K562 (cell line): ENCODE results near the gene LAMB4. TPM values are rescaled to one million over a fixed set of nuclear protein-coding genes. Genes with fewer than 3 reads are reported as not detected.

Experiments used
- ATAC-seq: fragments of 200-7000 bp; cut with Tn5 transposase; 3 replicates; pipeline ENCODE4 v1.9.1; 2020; ENCODE audit warnings: moderate library complexity
- BruUV-seq: library from RNA; stranded (reverse); fragments of 400-500 nt; replicated peaks from 2 replicates; lab custom pipeline; 2021; lab: Mats Ljungman, UMichigan
- CTCF ChIA-PET: fragments of 300-600 bp; formaldehyde crosslinking; extraction: SDS; loops from one replicate; lab custom pipeline; 2021; ENCODE audit warnings: low intra/inter-chr PET ratio; lab: Yijun Ruan, JAX
- POLR2A ChIA-PET: fragments of 300-600, 350-650 bp; sonication (Branson Sonifier 250); formaldehyde crosslinking; extraction: SDS; loops from one replicate; lab custom pipeline; 2021; ENCODE audit warnings: antibody characterized with exemption, inconsistent platforms; lab: Yijun Ruan, JAX
- DNase-seq, 4 experiments: peaks; one replicate each; pipeline versions ENCODE4 v3.0.0 to v3.0.0-alpha.2; 2011 to 2018; ENCODE audit warnings: low spot score in 3 of 4, mixed read lengths in 3 of 4; ENCODE audit errors: extremely low read depth in 1 of 4
- FAIRE-seq: peaks from 2 replicates; lab custom pipeline; 2011; peaks lifted over from hg19 to GRCh38; lab: Jason Lieb, UNC
- H2AFZ ChIP-seq: 2 replicates; pipeline ENCODE4 v1.6.0; 2011; ENCODE audit warnings: low read depth, low read length, control low read depth, inconsistent platforms
- H3K27ac ChIP-seq: fragments of 200-600 bp; 3 replicates; pipeline ENCODE4 v1.8.0; 2011; ENCODE audit warnings: low read depth, mild to moderate bottlenecking, control low read depth, inconsistent platforms, low read length, moderate library complexity, mixed read lengths; ENCODE audit errors: extremely low read depth
- H3K27me3 ChIP-seq, 2 experiments: fragments of 300-600 bp in 1 of 2; 2 replicates in 1 of 2; 3 replicates in 1 of 2; pipeline versions ENCODE4 v1.6.0 to v1.8.0; 2011; ENCODE audit warnings: inconsistent platforms in 2 of 2, low read length in 2 of 2, mild to moderate bottlenecking in 1 of 2, mixed read lengths in 1 of 2, moderate library complexity in 1 of 2; ENCODE audit not compliant: control insufficient read depth in 2 of 2, insufficient read depth in 2 of 2
- H3K36me3 ChIP-seq: fragments of 300-600 bp; 3 replicates; pipeline ENCODE4 v1.8.0; 2011; ENCODE audit warnings: mild to moderate bottlenecking, low read length, inconsistent platforms; ENCODE audit not compliant: control insufficient read depth, insufficient read depth
- H3K4me1 ChIP-seq, 2 experiments: fragments of 200-600 bp in 1 of 2; replicated peaks in 1 of 2; 2 replicates in 1 of 2; 3 replicates in 1 of 2; pipeline versions ENCODE4 v1.5.1 to v1.8.0; 2011; ENCODE audit warnings: inconsistent platforms in 2 of 2, low read length in 2 of 2, mild to moderate bottlenecking in 1 of 2, mixed read lengths in 1 of 2, moderate library complexity in 1 of 2; ENCODE audit not compliant: control insufficient read depth in 2 of 2, insufficient read depth in 2 of 2
- H3K4me2 ChIP-seq: 2 replicates; pipeline ENCODE4 v1.6.1; 2011; ENCODE audit warnings: low read length, control low read depth, inconsistent platforms, mixed read lengths; ENCODE audit not compliant: insufficient read depth
- H3K4me3 ChIP-seq: fragments of 200-600 bp; sonication (generic), shearing (Covaris generic); 2 replicates; pipeline ENCODE4 v1.5.1; 2016; ENCODE audit warnings: control low read depth, inconsistent platforms
- H3K79me2 ChIP-seq: fragments of 200-600 bp; 3 replicates; pipeline ENCODE4 v1.8.0; 2011; ENCODE audit warnings: low read length, inconsistent platforms; ENCODE audit not compliant: control insufficient read depth, insufficient read depth
- H3K9ac ChIP-seq, 2 experiments: 2 replicates each; pipeline versions ENCODE4 v1.6.0 to v1.6.1; 2011; ENCODE audit warnings: low read depth in 2 of 2, low read length in 2 of 2, control low read depth in 1 of 2, inconsistent platforms in 1 of 2, mild to moderate bottlenecking in 1 of 2, mixed read lengths in 1 of 2; ENCODE audit not compliant: insufficient read depth in 1 of 2
- H3K9me1 ChIP-seq: one replicate; pipeline ENCODE4 v1.6.0; 2011; ENCODE audit warnings: inconsistent platforms, mild to moderate bottlenecking, low read length, moderate library complexity; ENCODE audit not compliant: control insufficient read depth, insufficient read depth
- H3K9me3 ChIP-seq: replicated peaks from 2 replicates; pipeline ENCODE4 v1.5.1; 2011; ENCODE audit warnings: low read depth, low read length, inconsistent platforms; ENCODE audit not compliant: control insufficient read depth, insufficient read depth
- H4K20me1 ChIP-seq: replicated peaks from 2 replicates; pipeline ENCODE4 v1.6.1; 2011; ENCODE audit warnings: low read length, inconsistent platforms, mixed read lengths; ENCODE audit not compliant: control insufficient read depth, insufficient read depth
- BCL6 ChIP-seq: fragments of 250-450 bp; sonication (Bioruptor Pico); IDR thresholded peaks from 2 replicates; pipeline ENCODE4 v1.4.0; 2020
- ETV6 ChIP-seq, 3 experiments: fragments of 150-350 bp in 1 of 3; sonication (generic) in 1 of 3; formaldehyde crosslinking in 1 of 3; IDR thresholded peaks; 2 replicates each; pipeline versions ENCODE4 v1.6.1 to v1.8.0; 2014 to 2022; ENCODE audit warnings: borderline replicate concordance in 2 of 3, low read depth in 2 of 3, antibody characterized with exemption in 1 of 3, low read length in 1 of 3, mild to moderate bottlenecking in 1 of 3, missing genetic modification reagents in 1 of 3
- FOXA1 ChIP-seq: fragments of 450-650 bp; IDR thresholded peaks from 2 replicates; pipeline ENCODE4 v1.6.1; 2016; ENCODE audit warnings: mild to moderate bottlenecking, borderline replicate concordance
- ILF3 ChIP-seq: fragments of 450-650 bp; IDR thresholded peaks from 2 replicates; pipeline ENCODE4 v1.6.1; 2018; ENCODE audit warnings: antibody characterized with exemption, mild to moderate bottlenecking, moderate library complexity, borderline replicate concordance
- JUN ChIP-seq, 2 experiments: sonication (generic) in 1 of 2; formaldehyde crosslinking in 1 of 2; IDR thresholded peaks; 2 replicates each; pipeline versions ENCODE4 v1.6.1 to v1.8.0; 2012 to 2022; ENCODE audit warnings: borderline replicate concordance in 2 of 2, mild to moderate bottlenecking in 2 of 2, improper control_type of control experiment in 1 of 2, low read depth in 1 of 2, low read length in 1 of 2, missing genetic modification reagents in 1 of 2
- L3MBTL2 ChIP-seq: fragments of 450-650 bp; IDR thresholded peaks from 2 replicates; pipeline ENCODE4 v1.6.1; 2016; ENCODE audit warnings: mild to moderate bottlenecking, moderate library complexity
- MEF2D ChIP-seq: conservative IDR thresholded peaks from 2 replicates; pipeline ENCODE4 v1.6.1; 2016; ENCODE audit warnings: low read depth, missing genetic modification characterization, missing compliant biosample characterization
- MIER1 ChIP-seq: fragments of 450-650 bp; IDR thresholded peaks from 2 replicates; pipeline ENCODE4 v1.6.1; 2016; ENCODE audit warnings: antibody characterized with exemption, mild to moderate bottlenecking, low read depth
- POLR3A ChIP-seq: IDR thresholded peaks from 2 replicates; pipeline ENCODE4 v1.6.1; 2011; ENCODE audit warnings: borderline replicate concordance, mild to moderate bottlenecking, moderate library complexity; ENCODE audit not compliant: insufficient read length, insufficient read depth; ENCODE audit errors: extremely low read depth
- RB1 ChIP-seq: fragments of 450-650 bp; IDR thresholded peaks from 2 replicates; pipeline ENCODE4 v1.6.1; 2017; ENCODE audit warnings: low read depth, mild to moderate bottlenecking
- SRSF7 ChIP-seq: fragments of 200-400 bp; formaldehyde crosslinking; optimal IDR thresholded peaks from 2 replicates; pipeline ENCODE3; 2017; ENCODE audit warnings: mild to moderate bottlenecking, low read depth, low read length
- ZKSCAN1 ChIP-seq: fragments of 150-350 bp; IDR thresholded peaks from 2 replicates; pipeline ENCODE4 v1.6.1; 2016; ENCODE audit warnings: low read depth, low read length
- ZNF263 ChIP-seq: sonication (generic); formaldehyde crosslinking; IDR thresholded peaks from 2 replicates; pipeline ENCODE4 v1.8.0; 2022; ENCODE audit warnings: mild to moderate bottlenecking, missing genetic modification reagents, borderline replicate concordance
- ZNF57 ChIP-seq: fragments of 450-650 bp; formaldehyde crosslinking; IDR thresholded peaks from 2 replicates; pipeline ENCODE4 v1.4.0; 2020; ENCODE audit warnings: mild to moderate bottlenecking, moderate library complexity
- ZNF75A ChIP-seq: fragments of 450-650 bp; formaldehyde crosslinking; IDR thresholded peaks from 2 replicates; pipeline ENCODE4 v1.4.0; 2020; ENCODE audit warnings: mild to moderate bottlenecking
- ZNF780A ChIP-seq: fragments of 250-450 bp; sonication (Bioruptor Pico); IDR thresholded peaks from 2 replicates; pipeline ENCODE4 v1.5.0; 2021; ENCODE audit warnings: mild to moderate bottlenecking
- WGBS: fragments of 100-300 bp; shearing (Covaris generic); methylation state at CpG from one replicate; pipeline ENCODE4 v1.1.6; 2016; ENCODE audit warnings: low coverage, mixed read lengths; ENCODE audit not compliant: insufficient coverage; ENCODE audit errors: missing lambda C conversion rate; 5-methylcytosine and 5-hydroxymethylcytosine counted together
- in situ Hi-C: fragments of 300-500 bp; cut with MboI; formaldehyde crosslinking; loops from 4 replicates; pipeline ENCODE4 v1.15.0; 2018; ENCODE audit warnings: inconsistent platforms, mixed read lengths
- intact Hi-C: fragments of 100-400 bp; cut with micrococcal nuclease; formaldehyde crosslinking; loops from 2 replicates; pipeline ENCODE4 v1.14.2; 2022
- polyA plus RNA-seq, 8 experiments: library from polyadenylated mRNA; depleted of rRNA in 4 of 8; stranded (reverse) in 5 of 8; unstranded in 3 of 8; fragments of >200 nt; fragmentation: Nextera tagmentation in 2 of 8; fragmentation: Illumina TruSeq in 1 of 8; extraction: Ambion mirVana in 2 of 8; extraction: Trizol in 1 of 8; gene quantifications; 2 replicates each; pipeline versions ENCODE4 v1.2.1 to v1.2.3, GENCODE V29; 2011 to 2014; ENCODE audit warnings: inconsistent platforms in 1 of 8, missing spikeins in 1 of 8
- total RNA-seq, 7 experiments: library from RNA; depleted of rRNA in 6 of 7; stranded (reverse); fragments of >200 nt in 6 of 7; fragmentation: Illumina TruSeq in 2 of 7; extraction: Trizol in 2 of 7; gene quantifications; 2 replicates each; pipeline versions ENCODE4 v1.2.1 to v1.2.3, GENCODE V29; 2011 to 2021; ENCODE audit warnings: low replicate concordance in 1 of 7
- TF ChIP-seq, protein P1 (sequence below): sonication (generic); formaldehyde crosslinking; IDR thresholded peaks from 2 replicates; pipeline ENCODE4 v1.8.0; 2022; ENCODE audit warnings: mild to moderate bottlenecking, missing genetic modification reagents
- TF ChIP-seq, protein P2 (sequence below), 3 experiments: IDR thresholded peaks in 2 of 3; conservative IDR thresholded peaks in 1 of 3; 2 replicates each; pipeline ENCODE4 v1.5.1; 2011 to 2012; ENCODE audit warnings: low read length in 3 of 3, mild to moderate bottlenecking in 3 of 3, control low read depth in 2 of 3, improper control_type of control experiment in 1 of 3, inconsistent platforms in 1 of 3, low read depth in 1 of 3, mixed read lengths in 1 of 3, moderate library complexity in 1 of 3; ENCODE audit not compliant: insufficient read depth in 2 of 3

LAMB4 gene
- total and polyA plus RNA-seq, 9 of the 15 experiments (the other 6 are each of a cell fraction or from before 2014, with no cell fraction given), result 0.06 to 0.13 (median 0.07) TPM; not detected in 6

DNA sequence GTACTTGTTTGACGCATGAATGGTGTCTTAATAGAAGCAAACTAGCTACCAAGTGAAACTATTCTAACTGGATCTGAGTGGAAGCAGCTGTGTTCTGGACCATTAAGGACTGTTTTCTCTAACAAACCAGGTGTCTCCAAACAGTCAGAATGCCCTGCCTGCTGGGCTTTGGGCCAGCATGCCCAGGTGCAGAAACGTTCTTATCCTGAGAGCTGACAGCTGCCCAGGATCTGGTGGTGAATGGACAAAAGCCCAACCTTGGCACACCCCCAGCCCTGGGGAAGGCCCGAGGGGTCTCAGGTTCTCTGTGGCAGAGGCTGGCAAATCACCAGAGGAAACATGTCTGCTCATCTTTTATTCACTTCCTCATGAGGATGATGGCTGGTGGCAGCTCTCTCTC, 48.2 kb upstream of the LAMB4 start:
- CTCF ChIA-PET, result interaction anchor here (1.5 kb wide), 1 partner anchor 281 kb away, joined by 5 read pairs; no protein-coding TSS in a partner anchor

More for the DNA sequence above, 48.2 kb upstream of the LAMB4 start:
- Histone ChIP-seq H3K9me1 (no peaks in the 10 kb centered on the region), H3K9ac (no peak overlapping the region), H3K27me3 (peaks cover 0 to 5% of the 10 kb centered on the region in 2 experiments; a peak in 3 of 5 replicates), H3K4me3 (no peak overlapping the region), H3K4me2 (no peak overlapping the region), H3K27ac (no peak overlapping the region), H3K79me2 (no peaks in the 10 kb centered on the region), H4K20me1 (no peaks in the 10 kb centered on the region), H3K4me1 (0 out of 5 replicates have a peak, but pooled peaks cover 0 to under 1% of the 10 kb centered on the region in 2 experiments), H3K9me3 (no peaks in the 10 kb centered on the region), H2AFZ (no peak overlapping the region), H3K36me3 (no peaks in the 10 kb centered on the region)
- no peak for DNase-seq
- POLR2A ChIA-PET, result interaction anchor here (0.6 to 1.2 kb wide), 2 partner anchors 112 to 391 kb away, joined by 3 read pairs; partner anchors contain the start of genes DNAJB9 and THAP5
- intact Hi-C loops, result loop anchor here (2.0 kb wide), 1 partner anchor 206 kb away; no protein-coding TSS in a partner anchor
- ATAC-seq, result no peak
- TF ChIP-seq, protein P1, sequence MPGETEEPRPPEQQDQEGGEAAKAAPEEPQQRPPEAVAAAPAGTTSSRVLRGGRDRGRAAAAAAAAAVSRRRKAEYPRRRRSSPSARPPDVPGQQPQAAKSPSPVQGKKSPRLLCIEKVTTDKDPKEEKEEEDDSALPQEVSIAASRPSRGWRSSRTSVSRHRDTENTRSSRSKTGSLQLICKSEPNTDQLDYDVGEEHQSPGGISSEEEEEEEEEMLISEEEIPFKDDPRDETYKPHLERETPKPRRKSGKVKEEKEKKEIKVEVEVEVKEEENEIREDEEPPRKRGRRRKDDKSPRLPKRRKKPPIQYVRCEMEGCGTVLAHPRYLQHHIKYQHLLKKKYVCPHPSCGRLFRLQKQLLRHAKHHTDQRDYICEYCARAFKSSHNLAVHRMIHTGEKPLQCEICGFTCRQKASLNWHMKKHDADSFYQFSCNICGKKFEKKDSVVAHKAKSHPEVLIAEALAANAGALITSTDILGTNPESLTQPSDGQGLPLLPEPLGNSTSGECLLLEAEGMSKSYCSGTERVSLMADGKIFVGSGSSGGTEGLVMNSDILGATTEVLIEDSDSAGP (CRISPR knock-in tag), result no peak
- no peak for TF ChIP-seq ETV6 (IDR thresholded peaks at IDR 0.05; ENCODE audit: borderline replicate concordance in 1 of 2, low read depth in 2 of 2, low read length in 1 of 2)
- TF ChIP-seq ETV6 (CRISPR knock-in tag; IDR thresholded peaks at IDR 0.05; ENCODE audit: borderline replicate concordance), result no peak
- no peak for TF ChIP-seq ZNF57 (CRISPR knock-in tag)
- no peak for TF ChIP-seq JUN (IDR thresholded peaks at IDR 0.05; ENCODE audit: borderline replicate concordance, low read depth, low read length)
- no peak for TF ChIP-seq JUN (CRISPR knock-in tag; IDR thresholded peaks at IDR 0.05; ENCODE audit: borderline replicate concordance)
- no peak for TF ChIP-seq ZNF263
- no peak for TF ChIP-seq BCL6 (CRISPR knock-in tag)
- no peak for TF ChIP-seq MEF2D (tag)
- no peak for TF ChIP-seq SRSF7
- TF ChIP-seq FOXA1, result no peak
- no peak for TF ChIP-seq ZNF75A (CRISPR knock-in tag)
- TF ChIP-seq ILF3, result no peak
- no peak for TF ChIP-seq RB1
- no peak for TF ChIP-seq POLR3A
- TF ChIP-seq L3MBTL2, result no peak
- TF ChIP-seq ZKSCAN1, result no peak
- TF ChIP-seq ZNF780A (CRISPR knock-in tag), result no peak
- TF ChIP-seq MIER1, result no peak
- TF ChIP-seq, protein P2, sequence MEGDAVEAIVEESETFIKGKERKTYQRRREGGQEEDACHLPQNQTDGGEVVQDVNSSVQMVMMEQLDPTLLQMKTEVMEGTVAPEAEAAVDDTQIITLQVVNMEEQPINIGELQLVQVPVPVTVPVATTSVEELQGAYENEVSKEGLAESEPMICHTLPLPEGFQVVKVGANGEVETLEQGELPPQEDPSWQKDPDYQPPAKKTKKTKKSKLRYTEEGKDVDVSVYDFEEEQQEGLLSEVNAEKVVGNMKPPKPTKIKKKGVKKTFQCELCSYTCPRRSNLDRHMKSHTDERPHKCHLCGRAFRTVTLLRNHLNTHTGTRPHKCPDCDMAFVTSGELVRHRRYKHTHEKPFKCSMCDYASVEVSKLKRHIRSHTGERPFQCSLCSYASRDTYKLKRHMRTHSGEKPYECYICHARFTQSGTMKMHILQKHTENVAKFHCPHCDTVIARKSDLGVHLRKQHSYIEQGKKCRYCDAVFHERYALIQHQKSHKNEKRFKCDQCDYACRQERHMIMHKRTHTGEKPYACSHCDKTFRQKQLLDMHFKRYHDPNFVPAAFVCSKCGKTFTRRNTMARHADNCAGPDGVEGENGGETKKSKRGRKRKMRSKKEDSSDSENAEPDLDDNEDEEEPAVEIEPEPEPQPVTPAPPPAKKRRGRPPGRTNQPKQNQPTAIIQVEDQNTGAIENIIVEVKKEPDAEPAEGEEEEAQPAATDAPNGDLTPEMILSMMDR (IDR thresholded peaks at IDR 0.05 in 2 of 3, conservative IDR thresholded peaks at IDR 0.05 in 1 of 3; ENCODE audit: insufficient read depth in 2 of 3, low read depth in 1 of 3, low read length in 3 of 3), result no peak
- no TSS peak for BruUV-seq
- in situ Hi-C loops, result loop anchor here (10.0 kb wide), 1 partner anchor 306 kb away; no protein-coding TSS in a partner anchor
- no peak for FAIRE-seq
- 18% methylated on average over 3 of the region's 3 CpGs for WGBS
